ENCODE measurements around the gene RNF113B.

RNF113B gene

GRCh38 chr13:98213354-98213753, 36.3 kb upstream of the RNF113B start:
- Histone ChIP-seq H3K79me2 (ENCODE audit: insufficient read depth, low read depth) (no peaks in the 10 kb centered on the region), H3K36me3 (ENCODE audit: insufficient read depth) (no peaks in the 10 kb centered on the region), H3K4me2 (no peak overlapping the region), H3K4me3 (IDR thresholded peaks at IDR 0.05; ENCODE audit: insufficient read depth, low read depth, low read length) (no peak overlapping the region), H3K9ac (no peak overlapping the region), H3K4me1 (ENCODE audit: low read depth, poor library complexity, severe bottlenecking) (no peaks in the 10 kb centered on the region), H4K20me1 (ENCODE audit: insufficient read depth) (no peaks in the 10 kb centered on the region), H3K27me3 (ENCODE audit: insufficient read depth, low read depth) (no peaks in the 10 kb centered on the region), H2AFZ (ENCODE audit: low read depth) (no peak overlapping the region), H3K27ac (no peak overlapping the region)
- no peak for TF ChIP-seq CTCF (conservative IDR thresholded peaks at IDR 0.05; ENCODE audit: low read depth, low read length)

GRCh38 chr13:98212763-98213162, 35.7 kb upstream of the RNF113B start:
- Histone ChIP-seq H3K79me2 (ENCODE audit: insufficient read depth, low read depth) (no peaks in the 10 kb centered on the region), H4K20me1 (ENCODE audit: insufficient read depth) (no peaks in the 10 kb centered on the region), H3K4me1 (ENCODE audit: low read depth, poor library complexity, severe bottlenecking) (no peaks in the 10 kb centered on the region), H3K36me3 (ENCODE audit: insufficient read depth) (no peaks in the 10 kb centered on the region), H3K27ac (no peak overlapping the region), H3K27me3 (ENCODE audit: insufficient read depth, low read depth) (no peaks in the 10 kb centered on the region), H3K4me2 (no peak overlapping the region), H3K4me3 (IDR thresholded peaks at IDR 0.05; ENCODE audit: insufficient read depth, low read depth, low read length) (no peak overlapping the region), H2AFZ (ENCODE audit: low read depth) (no peak overlapping the region), H3K9ac (no peak overlapping the region)
- TF ChIP-seq CTCF (conservative IDR thresholded peaks at IDR 0.05; ENCODE audit: low read depth, low read length) = no peak

GRCh38 chr13:98208606-98209005, 31.5 kb upstream of the RNF113B start:
- Histone ChIP-seq H3K36me3 (ENCODE audit: insufficient read depth) (no peaks in the 10 kb centered on the region), H4K20me1 (ENCODE audit: insufficient read depth) (no peaks in the 10 kb centered on the region), H3K27ac (no peak overlapping the region), H3K4me2 (no peak overlapping the region), H3K9ac (no peak overlapping the region), H3K79me2 (ENCODE audit: insufficient read depth, low read depth) (no peaks in the 10 kb centered on the region; the same call in 1 of the 2 replicates), H3K4me3 (IDR thresholded peaks at IDR 0.05; ENCODE audit: insufficient read depth, low read depth, low read length) (no peak overlapping the region), H3K27me3 (ENCODE audit: insufficient read depth, low read depth) (no peaks in the 10 kb centered on the region), H2AFZ (ENCODE audit: low read depth) (no peak overlapping the region), H3K4me1 (ENCODE audit: low read depth, poor library complexity, severe bottlenecking) (no peaks in the 10 kb centered on the region)
- no peak for TF ChIP-seq CTCF (conservative IDR thresholded peaks at IDR 0.05; ENCODE audit: low read depth, low read length)

- no peaks in the 10 kb centered on the region for H3K4me1 ChIP-seq (ENCODE audit: low read depth, poor library complexity, severe bottlenecking)
- H2AFZ ChIP-seq (ENCODE audit: low read depth) = no peak overlapping the region
- H3K36me3 ChIP-seq (ENCODE audit: insufficient read depth) = no peaks in the 10 kb centered on the region
- no peak overlapping the region for H3K27ac ChIP-seq
- no peak overlapping the region for H3K4me3 ChIP-seq (IDR thresholded peaks at IDR 0.05; ENCODE audit: insufficient read depth, low read depth, low read length)
- no peak for TF ChIP-seq CTCF (conservative IDR thresholded peaks at IDR 0.05; ENCODE audit: low read depth, low read length)
- no peaks in the 10 kb centered on the region; the same call in 1 of the 2 replicates for H3K79me2 ChIP-seq (ENCODE audit: insufficient read depth, low read depth)
- H3K4me2 ChIP-seq = no peak overlapping the region
- no peaks in the 10 kb centered on the region for H3K27me3 ChIP-seq (ENCODE audit: insufficient read depth, low read depth)
- no peak overlapping the region for H3K9ac ChIP-seq
- no peaks in the 10 kb centered on the region for H4K20me1 ChIP-seq (ENCODE audit: insufficient read depth)
Observed at GRCh38 chr13:98207416-98207815, 30.3 kb upstream of the RNF113B start.
